Left lung (tissue), 10 donors: ENCODE results near the gene TIAM1. TPM values are rescaled to one million over a fixed set of nuclear protein-coding genes. Genes with fewer than 3 reads are reported as not detected.

Experiments
- ATAC-seq: fragments of 200-7000 bp; cut with Tn5 transposase; one replicate; pipeline ENCODE4 v1.9.1; 2020; ENCODE audit warnings: moderate library complexity
- DNase-seq, 4 donors: peaks; one replicate each; pipeline ENCODE4 v3.0.0-alpha.2; 2013 to 2020
- H3K27ac ChIP-seq, 2 donors: fragments of 200-600 bp; sonication (generic) in 1 of 2; one replicate each; pipeline versions ENCODE4 v1.5.0 to v1.8.0; 2020 to 2021
- H3K27me3 ChIP-seq, 2 donors: fragments of 200-600 bp; sonication (generic) in 1 of 2; one replicate each; pipeline versions ENCODE4 v1.5.0 to v1.8.0; 2020 to 2021
- H3K36me3 ChIP-seq, 2 donors: fragments of 200-600 bp; sonication (generic) in 1 of 2; one replicate each; pipeline versions ENCODE4 v1.5.0 to v1.8.0; 2020 to 2021
- H3K4me1 ChIP-seq, 2 donors: fragments of 200-600 bp; one replicate each; pipeline ENCODE4 v1.8.0; 2021
- H3K4me3 ChIP-seq, 2 donors: fragments of 200-600 bp; sonication (generic) in 1 of 2; one replicate each; pipeline versions ENCODE4 v1.5.0 to v1.8.0; 2020 to 2021; ENCODE audit warnings: mild to moderate bottlenecking in 1 of 2
- H3K9me3 ChIP-seq, 2 donors: fragments of 200-600 bp; sonication (generic) in 1 of 2; one replicate each; pipeline versions ENCODE4 v1.5.0 to v1.8.0; 2020 to 2021
- CTCF ChIP-seq, 2 donors: fragments of 200-600 bp; sonication (generic) in 1 of 2; IDR thresholded peaks; one replicate each; pipeline versions ENCODE4 v1.5.0 to v1.8.0; 2021; ENCODE audit warnings: antibody characterized with exemption in 2 of 2
- intact Hi-C, 2 donors: fragments of 100-400 bp; cut with DNase I; formaldehyde crosslinking; loops; one replicate each; pipeline versions ENCODE4 v1.11.2 to v1.14.2; 2022
- polyA plus RNA-seq, 6 donors: library from polyadenylated mRNA; unstranded; fragments of 120-200 nt; gene quantifications; one replicate each; pipeline ENCODE4 v1.2.1, GENCODE V29; 2013; ENCODE audit not compliant: insufficient read length in 6 of 6
- total RNA-seq, 2 donors: library from RNA; stranded (reverse); fragmentation: NEBNext Ultra II Directional; extraction: Animal tissue kit (Norgen Biotek cat#: 25700); gene quantifications; one replicate each; pipeline ENCODE4 v1.2.1, GENCODE V29; 2021
- donor health status: DM: no; HTN: yes; CAD: no.
- donor health status: DM: no; HTN: no; CAD: no.

Gene TIAM1
- total and polyA plus RNA-seq, 8 donors: 9.7 to 65.5 (median 49.5) TPM

- intact Hi-C loops: no loop called here
- H3K4me1 ChIP-seq: no peaks in the 10 kb centered on the region
- no peak overlapping the region for H3K27ac ChIP-seq
- H3K36me3 ChIP-seq: no peaks in the 10 kb centered on the region
- DNase-seq (no peak), ATAC-seq (no peak)
- TF ChIP-seq CTCF (IDR thresholded peaks at IDR 0.05): no peak
- H3K4me3 ChIP-seq: no peak overlapping the region
- H3K9me3 ChIP-seq: no peaks in the 10 kb centered on the region
- no peaks in the 10 kb centered on the region for H3K27me3 ChIP-seq
These were observed 201.5 kb downstream of the TIAM1 start for GRCh38 chr21:31142600-31142999.

DNA sequence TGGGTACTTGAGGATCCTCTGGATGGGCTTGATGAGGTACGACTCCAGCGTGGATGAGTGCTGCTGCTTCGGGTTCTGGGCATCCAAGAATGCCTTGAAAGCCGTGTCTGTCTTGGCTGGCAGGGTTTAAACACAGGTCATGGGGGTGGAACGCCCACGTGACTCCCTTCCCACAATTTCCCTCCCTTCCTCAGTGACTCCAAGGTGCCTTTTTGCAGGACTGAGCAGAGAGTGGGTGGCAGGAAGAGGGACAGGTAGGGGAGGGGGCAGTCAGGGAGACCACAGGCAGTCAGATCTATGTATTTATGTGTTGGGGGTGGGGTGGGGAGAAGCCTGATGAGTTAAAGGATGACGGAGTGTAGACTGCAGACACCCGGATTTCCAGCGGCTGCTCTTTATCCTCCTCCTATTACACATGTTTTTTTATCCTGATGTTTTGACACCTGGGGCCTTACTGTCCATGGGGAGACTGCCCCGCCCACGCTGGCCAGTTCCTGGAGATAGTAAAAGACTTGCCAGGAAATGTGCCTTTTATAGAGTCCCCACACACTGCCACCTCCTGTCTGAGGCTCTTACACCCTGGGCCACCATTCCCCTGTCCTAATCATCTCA, 202.6 kb downstream of the TIAM1 start:
- no peak for DNase-seq
- Histone ChIP-seq H3K4me3 (no peak overlapping the region), H3K36me3 (no peaks in the 10 kb centered on the region), H3K27ac (no peak overlapping the region), H3K4me1 (no peaks in the 10 kb centered on the region), H3K9me3 (no peaks in the 10 kb centered on the region), H3K27me3 (no peaks in the 10 kb centered on the region)
- TF ChIP-seq CTCF (IDR thresholded peaks at IDR 0.05): no peak
- intact Hi-C loops: no loop called here
- no peak for ATAC-seq

DNA sequence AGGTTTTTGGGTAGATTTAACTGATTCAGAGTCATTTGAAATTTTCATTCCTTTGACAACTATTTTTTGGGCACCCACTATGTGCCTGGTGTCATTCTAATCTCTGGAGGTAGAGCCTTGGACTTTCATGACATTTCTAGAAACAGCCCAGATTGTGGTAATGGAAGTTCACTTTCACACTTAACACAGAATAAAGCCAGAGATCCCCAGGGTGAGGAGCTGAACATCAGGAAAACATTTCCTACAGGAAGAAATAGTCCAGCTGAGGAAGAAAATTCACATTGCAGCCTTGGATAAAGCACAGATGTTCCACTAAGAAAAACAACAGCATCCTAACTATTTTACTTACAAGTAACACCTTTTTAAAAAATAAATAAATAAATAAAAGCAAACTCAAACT, 203.4 kb downstream of the TIAM1 start:
- H3K9me3 ChIP-seq: no peaks in the 10 kb centered on the region
- TF ChIP-seq CTCF (IDR thresholded peaks at IDR 0.05): no peak
- H3K4me1 ChIP-seq: no peaks in the 10 kb centered on the region
- no peaks in the 10 kb centered on the region for H3K27me3 ChIP-seq
- no peak overlapping the region for H3K27ac ChIP-seq
- DNase-seq (no peak), ATAC-seq (no peak)
- H3K4me3 ChIP-seq: no peak overlapping the region
- intact Hi-C loops: no loop called here
- no peaks in the 10 kb centered on the region for H3K36me3 ChIP-seq

- Histone ChIP-seq H3K9me3 (no peaks in the 10 kb centered on the region), H3K27ac (no peak overlapping the region), H3K27me3 (no peaks in the 10 kb centered on the region), H3K4me1 (no peaks in the 10 kb centered on the region), H3K4me3 (no peak overlapping the region), H3K36me3 (no peaks in the 10 kb centered on the region)
- intact Hi-C loops: no loop called here
- TF ChIP-seq CTCF (IDR thresholded peaks at IDR 0.05): no peak
- DNase-seq (no peak), ATAC-seq (no peak)
These were observed 204.0 kb downstream of the TIAM1 start for GRCh38 chr21:31140025-31140424.

- intact Hi-C loops: no loop called here
- DNase-seq: no peak
These were observed 206.1 kb downstream of the TIAM1 start for GRCh38 chr21:31137960-31138359.

More at GRCh38 chr21:31137960-31138359, 206.1 kb downstream of the TIAM1 start:
- H3K4me1 ChIP-seq: peaks cover 0 to under 1% of the 10 kb centered on the region in 2 donors
- H3K27ac ChIP-seq: no peak overlapping the region
- no peaks in the 10 kb centered on the region for H3K36me3 ChIP-seq
- H3K4me3 ChIP-seq: no peak overlapping the region
- no peaks in the 10 kb centered on the region for H3K9me3 ChIP-seq
- no peak for ATAC-seq
- no peak for TF ChIP-seq CTCF (IDR thresholded peaks at IDR 0.05)
- no peaks in the 10 kb centered on the region for H3K27me3 ChIP-seq
